Germinal center (tissue), 1 donor: ENCODE results near the gene HAND2.

ENCODE experiments used
- DNase-seq: peaks from one replicate; pipeline ENCODE4 v3.0.0; 2012; ENCODE audit warnings: mixed read lengths, low spot score

HAND2 gene

GRCh38 chr4:173529477-173530325, at the start of gene HAND2:
Gene HAND2 (minus strand): TSS chr4:173530229. CDS start chr4:173529289, 940 bp downstream.
- DNase-seq: no peak

DNA sequence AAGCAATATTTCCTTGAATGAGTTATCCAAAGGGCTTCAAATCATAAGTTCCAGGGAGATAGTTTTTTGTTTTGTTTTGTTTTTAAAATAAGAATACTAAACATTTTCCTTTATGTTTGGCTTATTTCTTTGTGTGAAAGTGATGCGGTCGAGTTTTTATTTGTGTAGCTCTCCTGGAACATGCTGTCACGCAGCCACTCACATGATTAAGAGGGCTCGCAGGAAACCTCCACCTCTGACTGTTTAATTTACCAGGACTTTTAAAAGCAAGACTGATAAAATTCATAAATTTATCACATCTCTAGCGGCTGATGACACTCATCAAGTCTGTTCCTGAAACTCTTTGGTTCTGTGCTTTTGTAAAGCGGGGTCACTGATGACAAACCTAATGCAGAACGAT, 48.9 kb upstream of the HAND2 start:
- DNase-seq: no peak

GRCh38 chr4:173577963-173578362, 47.9 kb upstream of the HAND2 start:
- no peak for DNase-seq

- no peak for DNase-seq
Measured at GRCh38 chr4:173575482-173576152, 45.6 kb upstream of the HAND2 start.

- no peak for DNase-seq
Measured at GRCh38 chr4:173573725-173574124, 43.7 kb upstream of the HAND2 start.

DNA sequence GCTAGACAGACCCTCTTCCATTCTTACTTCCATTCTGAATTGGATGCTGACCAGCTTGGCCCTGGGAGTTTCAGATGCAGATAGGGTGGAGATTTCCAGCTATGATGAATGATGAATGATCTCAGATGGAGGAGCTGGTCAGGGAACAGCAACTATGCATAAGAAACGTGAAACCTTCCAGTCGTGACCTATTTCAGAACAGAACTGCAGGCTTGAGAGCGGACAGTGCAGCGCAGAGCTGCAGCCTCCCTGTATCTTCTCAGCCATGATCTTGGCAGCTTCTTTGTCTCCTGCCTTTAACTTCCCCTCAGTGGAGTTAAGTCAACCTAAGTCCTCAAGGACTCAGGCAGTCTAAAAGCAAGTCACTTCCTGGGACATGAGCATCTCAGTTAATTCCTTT, 43.3 kb upstream of the HAND2 start:
- DNase-seq: no peak

DNA sequence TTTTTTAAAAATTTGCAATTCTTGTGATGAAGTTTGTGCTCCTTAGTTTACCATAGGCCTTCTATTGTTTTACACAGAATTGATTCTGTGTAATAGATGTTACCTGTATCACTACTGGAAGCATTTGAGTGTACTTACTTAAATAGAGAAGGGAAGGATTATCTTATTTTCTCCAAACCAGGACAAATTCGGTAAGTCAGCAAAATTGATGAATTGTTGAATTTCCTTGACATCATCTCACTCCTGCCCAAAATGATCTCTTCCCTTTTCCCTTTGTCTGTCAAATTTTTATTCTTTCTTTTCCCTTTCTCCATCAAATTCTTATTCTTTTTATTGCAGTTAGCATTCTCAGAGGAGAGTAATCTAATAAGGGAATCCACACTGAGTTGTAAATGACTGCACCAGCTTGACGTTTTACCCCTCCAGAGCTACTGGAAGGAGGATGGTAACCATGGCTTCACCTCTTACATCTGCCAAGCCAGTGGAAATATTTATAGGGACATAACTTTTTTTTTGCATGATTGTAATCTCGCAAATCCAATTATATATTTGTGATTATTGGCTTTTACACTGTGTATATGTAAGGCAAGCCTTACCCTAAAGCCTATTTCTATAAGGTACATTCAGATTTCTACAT, 42.6 kb upstream of the HAND2 start:
- DNase-seq: no peak

- DNase-seq: no peak
Measured at GRCh38 chr4:173571620-173572019, 41.6 kb upstream of the HAND2 start.

GRCh38 chr4:173565281-173565680, 35.3 kb upstream of the HAND2 start:
- DNase-seq: no peak

DNA sequence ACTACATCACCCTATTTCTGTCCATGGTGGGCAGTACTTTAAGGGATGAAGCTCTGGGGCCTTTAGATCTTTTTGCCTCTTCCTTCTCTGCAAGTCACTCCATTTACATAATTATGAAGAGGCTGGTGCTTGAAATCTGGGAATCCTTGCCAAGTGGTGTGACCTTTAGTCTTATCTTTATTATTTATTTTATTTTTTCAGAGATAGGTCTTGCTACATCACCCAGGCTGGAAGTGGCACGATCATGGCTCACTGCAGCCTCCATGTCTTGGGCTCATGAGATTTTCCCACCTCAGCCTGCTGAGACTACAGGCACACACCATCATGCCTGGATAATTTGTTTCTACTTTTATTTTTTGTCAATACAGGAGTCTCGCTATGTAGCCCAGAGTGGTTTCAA, 34.4 kb upstream of the HAND2 start:
- no peak for DNase-seq

DNA sequence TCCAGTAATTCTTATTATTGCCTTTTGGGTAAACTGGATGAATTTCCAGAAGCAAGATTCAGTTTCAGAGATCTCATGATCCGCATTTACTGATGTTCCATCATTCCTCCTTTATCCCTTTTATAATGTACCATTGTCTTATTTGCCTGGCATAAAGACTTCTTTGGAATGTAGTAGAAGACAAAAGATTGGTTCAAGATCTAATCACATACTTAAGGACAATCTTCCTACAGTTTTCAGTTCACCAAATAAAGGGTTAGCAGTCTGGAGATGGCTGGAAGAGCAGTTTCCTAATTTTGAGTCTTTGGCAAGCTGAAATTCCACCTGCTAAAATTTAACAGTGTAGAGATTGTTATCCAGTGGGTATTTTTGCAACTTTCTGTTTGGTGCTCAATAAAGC, 30.9 kb upstream of the HAND2 start:
- DNase-seq: no peak

- no peak for DNase-seq
Measured at GRCh38 chr4:173556398-173557131, 26.5 kb upstream of the HAND2 start.

GRCh38 chr4:173547889-173548288, 17.9 kb upstream of the HAND2 start:
- DNase-seq: no peak

GRCh38 chr4:173546776-173547175, 16.7 kb upstream of the HAND2 start:
- no peak for DNase-seq

- DNase-seq: no peak
Measured at GRCh38 chr4:173545440-173545839, 15.4 kb upstream of the HAND2 start.

DNA sequence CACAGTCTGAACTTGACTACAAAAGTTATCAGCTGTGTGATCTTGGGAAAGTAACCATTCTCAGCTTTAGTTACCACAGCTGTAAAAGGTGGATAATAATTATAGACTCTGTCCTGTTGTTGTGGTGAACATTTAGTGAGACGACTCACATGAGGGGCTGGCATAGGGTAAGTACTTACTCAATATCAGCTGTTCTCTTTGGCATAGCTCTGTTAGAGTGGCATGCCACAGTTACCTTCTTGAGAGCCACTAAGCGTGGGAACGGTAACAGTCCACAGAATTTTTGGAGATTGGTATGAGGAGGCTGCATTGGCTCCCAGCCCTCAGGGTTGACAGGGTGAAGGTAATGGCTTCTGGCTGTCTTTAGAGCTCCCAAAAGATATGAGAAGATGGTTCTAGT, 13.2 kb upstream of the HAND2 start:
- DNase-seq: no peak

GRCh38 chr4:173539986-173540385, 10.0 kb upstream of the HAND2 start:
- DNase-seq: no peak

DNA sequence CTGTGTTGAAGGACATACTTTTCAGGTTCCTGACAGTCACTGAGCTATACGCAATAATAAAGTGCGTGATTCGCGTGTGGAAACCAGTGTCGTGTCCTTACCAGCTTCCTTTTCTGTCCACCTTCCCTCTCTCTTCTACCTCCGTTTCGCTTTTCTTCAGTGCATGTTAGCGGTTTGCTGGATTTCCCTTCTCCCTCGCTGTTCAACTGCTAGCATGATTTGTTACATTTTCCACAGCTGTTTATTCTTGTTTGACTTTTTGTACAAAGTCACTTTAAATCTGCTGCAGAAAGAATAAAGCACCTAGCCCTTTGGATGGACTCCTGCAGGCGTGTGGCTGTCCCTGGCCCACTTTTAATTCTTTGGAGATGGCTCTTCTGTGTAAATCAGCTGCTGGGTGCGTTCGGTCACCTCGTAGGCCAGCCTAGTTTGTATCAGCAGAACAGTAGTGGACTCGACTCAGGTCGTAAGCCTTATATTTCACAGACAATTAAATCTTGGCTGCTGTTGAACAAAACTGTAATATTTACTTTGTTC, 8.9 kb upstream of the HAND2 start:
- DNase-seq: no peak

DNA sequence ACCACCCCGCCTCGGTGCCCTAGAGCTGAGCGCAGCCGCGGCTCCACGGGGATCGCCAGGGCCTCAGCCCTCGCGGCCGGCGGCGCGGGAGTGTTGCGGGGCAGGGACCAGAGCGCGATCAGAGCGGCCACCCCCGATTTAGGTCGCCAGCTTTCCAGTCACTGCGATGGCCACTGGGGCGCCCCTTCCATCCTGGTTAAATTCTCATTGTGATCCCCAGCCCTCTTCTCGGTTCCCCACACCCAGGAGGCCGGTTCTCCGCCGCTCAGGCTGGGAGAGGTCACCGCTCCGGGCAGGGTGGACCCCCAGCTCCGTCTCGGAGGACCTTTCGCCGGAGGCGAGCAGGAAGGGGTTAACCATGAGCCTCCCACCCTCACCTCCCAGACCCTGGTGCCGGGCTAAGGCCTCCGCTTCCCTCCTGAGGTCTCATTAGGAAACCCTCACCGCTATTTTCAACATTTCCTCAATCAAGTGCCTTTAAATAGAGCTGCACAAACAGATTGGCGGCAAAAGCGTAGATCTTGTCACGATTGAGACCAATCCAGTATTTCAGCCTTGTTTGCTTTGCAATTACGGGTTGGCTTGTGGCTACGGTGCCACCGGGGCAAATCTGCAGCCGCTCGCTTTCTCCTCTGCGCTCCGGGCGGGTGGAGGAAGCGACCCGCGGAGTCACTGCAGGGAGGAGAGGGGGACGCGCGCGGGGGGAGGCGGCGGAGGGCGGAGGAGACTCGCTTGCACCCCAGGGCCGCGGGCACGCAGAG, 8.3 kb upstream of the HAND2 start:
- DNase-seq: no peak

DNA sequence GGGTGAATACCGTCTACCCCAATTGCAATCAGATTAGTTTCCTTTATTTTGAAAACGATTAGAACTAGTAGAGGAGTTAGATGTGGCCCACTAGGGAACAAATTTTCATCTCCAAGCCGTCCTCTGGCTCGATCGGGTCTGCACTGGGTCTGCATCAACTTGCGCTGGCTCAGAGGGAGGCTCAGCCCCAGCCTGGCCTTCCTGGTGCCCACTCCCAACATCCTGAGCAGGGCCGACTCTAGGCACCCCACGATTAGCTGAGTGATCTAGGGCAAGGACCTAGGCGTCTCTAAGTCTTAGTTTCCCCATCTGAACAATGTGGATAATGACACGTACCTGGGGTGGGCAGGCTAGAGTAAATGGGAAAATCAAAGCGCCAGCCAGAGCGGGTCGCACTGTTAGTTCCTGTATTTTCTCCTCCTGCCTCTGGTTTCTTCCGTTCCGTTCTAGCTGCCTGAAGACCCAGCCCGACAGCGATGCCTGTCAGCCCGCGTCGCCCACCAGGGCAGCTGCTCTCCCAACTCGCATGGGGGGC, 7.7 kb upstream of the HAND2 start:
- DNase-seq: no peak

DNA sequence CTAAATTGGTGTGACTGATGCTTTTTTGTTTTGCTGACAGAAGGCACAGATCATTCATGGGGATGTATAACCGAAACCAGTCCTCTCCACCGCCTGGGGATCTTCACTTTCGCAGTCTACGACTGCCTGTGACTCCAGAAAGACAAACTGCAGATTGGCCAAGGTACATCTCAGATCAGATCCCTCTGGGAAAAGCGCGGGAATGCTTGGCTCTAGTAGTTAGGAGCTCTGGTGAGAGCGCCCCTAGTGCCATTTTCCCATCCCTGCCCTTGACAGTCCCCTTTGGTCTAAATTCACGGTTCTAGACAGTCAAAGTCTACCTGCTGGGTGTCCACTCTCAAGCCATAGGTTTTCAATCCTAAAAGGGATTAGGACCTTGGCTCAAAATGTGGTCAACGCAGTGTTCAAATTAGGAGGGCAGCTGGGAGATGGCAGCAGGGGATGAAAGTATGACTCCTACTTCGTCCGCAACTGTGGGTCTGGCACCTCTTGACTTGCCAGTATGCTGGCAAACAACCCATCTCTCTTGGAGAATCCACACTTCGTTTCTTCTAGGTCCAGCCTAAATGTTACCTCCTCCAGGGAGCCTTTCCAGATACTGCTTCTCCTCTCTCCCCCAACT, 6.9 kb upstream of the HAND2 start:
- DNase-seq: no peak
